ENCODE results near the gene GIGYF2.

DNA sequence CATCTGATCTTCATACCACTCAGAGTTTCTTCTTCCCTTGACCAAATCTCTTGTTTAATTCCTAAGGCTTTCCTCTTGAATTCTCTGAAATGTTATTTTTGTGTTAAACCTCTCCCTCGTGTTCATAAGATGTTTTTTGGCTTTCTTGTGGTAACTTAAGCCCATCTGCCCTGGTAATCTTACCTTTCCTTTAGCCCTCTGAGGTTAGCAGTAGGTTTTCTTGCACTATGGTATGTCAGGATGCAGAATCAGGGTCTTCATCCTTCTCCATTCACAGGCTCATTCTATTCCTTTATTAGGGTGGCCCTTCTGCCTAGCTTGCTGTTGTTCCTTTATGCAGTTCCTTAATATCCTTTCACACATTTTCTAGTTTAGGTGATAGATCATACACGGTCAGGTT lies 24.1 kb downstream of the GIGYF2 start:
- TF ChIP-seq EP300 (IDR thresholded peaks at IDR 0.05): no peak
- TF ChIP-seq, protein P1, sequence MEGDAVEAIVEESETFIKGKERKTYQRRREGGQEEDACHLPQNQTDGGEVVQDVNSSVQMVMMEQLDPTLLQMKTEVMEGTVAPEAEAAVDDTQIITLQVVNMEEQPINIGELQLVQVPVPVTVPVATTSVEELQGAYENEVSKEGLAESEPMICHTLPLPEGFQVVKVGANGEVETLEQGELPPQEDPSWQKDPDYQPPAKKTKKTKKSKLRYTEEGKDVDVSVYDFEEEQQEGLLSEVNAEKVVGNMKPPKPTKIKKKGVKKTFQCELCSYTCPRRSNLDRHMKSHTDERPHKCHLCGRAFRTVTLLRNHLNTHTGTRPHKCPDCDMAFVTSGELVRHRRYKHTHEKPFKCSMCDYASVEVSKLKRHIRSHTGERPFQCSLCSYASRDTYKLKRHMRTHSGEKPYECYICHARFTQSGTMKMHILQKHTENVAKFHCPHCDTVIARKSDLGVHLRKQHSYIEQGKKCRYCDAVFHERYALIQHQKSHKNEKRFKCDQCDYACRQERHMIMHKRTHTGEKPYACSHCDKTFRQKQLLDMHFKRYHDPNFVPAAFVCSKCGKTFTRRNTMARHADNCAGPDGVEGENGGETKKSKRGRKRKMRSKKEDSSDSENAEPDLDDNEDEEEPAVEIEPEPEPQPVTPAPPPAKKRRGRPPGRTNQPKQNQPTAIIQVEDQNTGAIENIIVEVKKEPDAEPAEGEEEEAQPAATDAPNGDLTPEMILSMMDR (IDR thresholded peaks at IDR 0.05): no peak
- no peak for TF ChIP-seq POLR2A (IDR thresholded peaks at IDR 0.05; ENCODE audit: low read depth)

All from esophagus muscularis mucosa (tissue), 4 donors.